DND-41 (cell line): ENCODE data around the gene PAQR4.

Experiments
- CTCF ChIP-seq: IDR thresholded peaks from 2 replicates; pipeline ENCODE4 v1.5.1; 2012; ENCODE audit warnings: borderline replicate concordance, low read length, moderate library complexity, mild to moderate bottlenecking; ENCODE audit not compliant: poor library complexity, severe bottlenecking; ENCODE audit errors: extremely low read depth
- EZH2 ChIP-seq: IDR thresholded peaks from 3 replicates; pipeline ENCODE4 v1.6.1; 2012; ENCODE audit warnings: borderline replicate concordance, low read depth, mild to moderate bottlenecking, moderate library complexity, low read length, inconsistent platforms; ENCODE audit not compliant: severe bottlenecking

GRCh38 chr16:3008690-3009037 lies 39.5 kb downstream of the PAQR4 start:
- no peak for TF ChIP-seq CTCF
- no peak for TF ChIP-seq EZH2
